ENCODE data around the gene UBB. TPM values are rescaled to one million over a fixed set of nuclear protein-coding genes. Genes with fewer than 3 reads are reported as not detected.
A peak's percentile ranks its signal among the peaks of the same experiment; 100 is the strongest.
"Not testable (repeated sequence)": the region's sequence is repeated elsewhere in the genome, so short reads cannot be mapped to it uniquely, and the experiment has no call there.

UBB gene
- total and polyA plus RNA-seq, 7 donors: 892 to 2,667 (median 1,271) TPM

GRCh38 chr17:16398270-16399267, 17.7 kb downstream of the UBB start:
- Histone ChIP-seq H3K9me3 (no peaks in the 10 kb centered on the region), H3K36me3 (no peaks in the 10 kb centered on the region), H3K4me3 (no peak overlapping the region), H3K27ac (no peak overlapping the region), H3K4me1 (no peaks in the 10 kb centered on the region), H3K27me3 (no peaks in the 10 kb centered on the region)
- DNase-seq: no peak
- intact Hi-C loops (cut with DNase I): no loop called here
- 52 to 75% methylated on average over 9 of the region's 9 CpGs for WGBS, 2 donors
- TF ChIP-seq CTCF (IDR thresholded peaks at IDR 0.05): no peak
- TF ChIP-seq POLR2AphosphoS5 (IDR thresholded peaks at IDR 0.05): no peak
- TF ChIP-seq EP300 (IDR thresholded peaks at IDR 0.05): no peak
- no peak for TF ChIP-seq POLR2A (IDR thresholded peaks at IDR 0.05)

- peaks cover 0 to 15% (median 0%) of the 10 kb centered on the region in 3 donors for H3K27me3 ChIP-seq
- peaks cover 0 to 23% (median 18%) of the 10 kb centered on the region in 4 donors for H3K4me1 ChIP-seq
- H3K4me3 ChIP-seq; DNase-seq; intact Hi-C loops (cut with DNase I); H3K9me3 ChIP-seq; H3K27ac ChIP-seq; H3K36me3 ChIP-seq: not testable (repeated sequence)
- 94 to 95% methylated on average over 9 of the region's 9 CpGs for WGBS, 2 donors
Observed at GRCh38 chr17:16403847-16404246, 23.0 kb downstream of the UBB start.

GRCh38 chr17:16406742-16407674, 26.1 kb downstream of the UBB start:
- H3K9me3 ChIP-seq: no peaks in the 10 kb centered on the region
- DNase-seq: no peak
- intact Hi-C loops (cut with DNase I): no loop called here

GRCh38 chr17:16407911-16408588, 27.2 kb downstream of the UBB start:
- H3K27ac ChIP-seq: peak overlapping the region; percentile 61 to 72 (median 68)

More at GRCh38 chr17:16406742-16407674, 26.1 kb downstream of the UBB start:
- peaks cover 0 to 15% (median 0%) of the 10 kb centered on the region in 3 donors for H3K27me3 ChIP-seq
- peak overlapping the region; percentile 34 to 61 (median 51) for H3K4me3 ChIP-seq
- WGBS, 2 donors: 6 to 7% methylated on average over 67 of the region's 67 CpGs
- TF ChIP-seq POLR2A (IDR thresholded peaks at IDR 0.05) (no peak), POLR2AphosphoS5 (IDR thresholded peaks at IDR 0.05) (peak in 3 of 4 donors; percentile 4 to 13 (median 7))
- peak overlapping the region; percentile 61 to 72 (median 68) for H3K27ac ChIP-seq
- no peaks in the 10 kb centered on the region for H3K36me3 ChIP-seq
- peaks cover 0 to 23% (median 18%) of the 10 kb centered on the region in 4 donors for H3K4me1 ChIP-seq

More at GRCh38 chr17:16407911-16408588, 27.2 kb downstream of the UBB start:
- Histone ChIP-seq H3K36me3 (no peaks in the 10 kb centered on the region), H3K4me3 (peak overlapping the region in 2 of 4 donors; percentile 10 to 53), H3K27me3 (peaks cover 0 to 15% (median 0%) of the 10 kb centered on the region in 3 donors), H3K9me3 (no peaks in the 10 kb centered on the region), H3K4me1 (peaks cover 0 to 23% (median 18%) of the 10 kb centered on the region in 4 donors)
- intact Hi-C loops (cut with DNase I): no loop called here
- TF ChIP-seq EP300 (IDR thresholded peaks at IDR 0.05) (no peak), POLR2AphosphoS5 (IDR thresholded peaks at IDR 0.05) (no peak), POLR2A (IDR thresholded peaks at IDR 0.05) (no peak), CTCF (IDR thresholded peaks at IDR 0.05) (no peak)
- 31 to 38% methylated on average over 14 of the region's 14 CpGs for WGBS, 2 donors
- DNase-seq: peak; percentile 87
